Gastrocnemius medialis (tissue), 4 donors: ENCODE results near the gene DNAJC5G.

ENCODE experiments used
- POLR2A ChIP-seq, 2 donors: fragments of 450-650 bp; IDR thresholded peaks; one replicate each; pipeline ENCODE4 v1.6.1; 2017; ENCODE audit warnings: antibody characterized with exemption in 2 of 2, mild to moderate bottlenecking in 2 of 2, moderate library complexity in 2 of 2
- TF ChIP-seq, protein P1 (sequence below), 5 experiments: fragments of 450-650 bp in 3 of 5; fragments of 200-600 bp in 2 of 5; sonication (generic) in 2 of 5; IDR thresholded peaks in 4 of 5; conservative IDR thresholded peaks in 1 of 5; 1 replicate in 4 of 5; 2 replicates in 1 of 5; pipeline ENCODE4 v1.5.1; 2016 to 2019; ENCODE audit warnings: antibody characterized with exemption in 5 of 5, mild to moderate bottlenecking in 3 of 5, moderate library complexity in 3 of 5

DNA sequence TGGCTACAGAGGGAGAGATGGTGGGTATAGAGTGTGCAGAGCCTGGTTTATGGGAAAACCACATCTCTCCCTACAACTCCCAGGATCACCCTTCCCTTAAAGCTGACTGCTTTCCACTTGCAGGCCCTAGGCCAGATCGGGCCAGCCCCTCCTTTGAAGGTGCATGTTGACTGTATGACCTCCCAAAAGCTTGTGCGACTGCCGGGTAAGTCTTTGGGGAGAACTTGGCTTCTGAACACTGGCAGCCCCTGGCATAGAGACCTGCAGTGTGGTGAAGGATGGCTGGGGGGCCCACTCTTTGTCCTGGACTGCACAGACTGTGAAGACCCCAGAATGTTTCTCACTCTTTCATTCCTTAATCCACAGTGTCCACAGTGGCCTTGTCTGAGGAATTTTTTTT, 38.6 kb upstream of the DNAJC5G start:
- TF ChIP-seq, protein P1, sequence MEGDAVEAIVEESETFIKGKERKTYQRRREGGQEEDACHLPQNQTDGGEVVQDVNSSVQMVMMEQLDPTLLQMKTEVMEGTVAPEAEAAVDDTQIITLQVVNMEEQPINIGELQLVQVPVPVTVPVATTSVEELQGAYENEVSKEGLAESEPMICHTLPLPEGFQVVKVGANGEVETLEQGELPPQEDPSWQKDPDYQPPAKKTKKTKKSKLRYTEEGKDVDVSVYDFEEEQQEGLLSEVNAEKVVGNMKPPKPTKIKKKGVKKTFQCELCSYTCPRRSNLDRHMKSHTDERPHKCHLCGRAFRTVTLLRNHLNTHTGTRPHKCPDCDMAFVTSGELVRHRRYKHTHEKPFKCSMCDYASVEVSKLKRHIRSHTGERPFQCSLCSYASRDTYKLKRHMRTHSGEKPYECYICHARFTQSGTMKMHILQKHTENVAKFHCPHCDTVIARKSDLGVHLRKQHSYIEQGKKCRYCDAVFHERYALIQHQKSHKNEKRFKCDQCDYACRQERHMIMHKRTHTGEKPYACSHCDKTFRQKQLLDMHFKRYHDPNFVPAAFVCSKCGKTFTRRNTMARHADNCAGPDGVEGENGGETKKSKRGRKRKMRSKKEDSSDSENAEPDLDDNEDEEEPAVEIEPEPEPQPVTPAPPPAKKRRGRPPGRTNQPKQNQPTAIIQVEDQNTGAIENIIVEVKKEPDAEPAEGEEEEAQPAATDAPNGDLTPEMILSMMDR (IDR thresholded peaks at IDR 0.05 in 4 of 5, conservative IDR thresholded peaks at IDR 0.05 in 1 of 5), result no peak
- TF ChIP-seq POLR2A (IDR thresholded peaks at IDR 0.05), result no peak
